HCT116 (cell line): Measurements from ENCODE around the gene SHROOM3. TPM values are rescaled to one million over a fixed set of nuclear protein-coding genes. Genes with fewer than 3 reads are reported as not detected.

Experiments
- ATAC-seq: fragments of 200-7000 bp; cut with Tn5 transposase; 2 replicates; pipeline ENCODE4 v1.9.1; 2020; ENCODE audit warnings: mild to moderate bottlenecking, moderate library complexity
- BruUV-seq: library from RNA; stranded (reverse); fragments of 400-500 nt; replicated peaks from 2 replicates; lab custom pipeline; 2021; lab: Mats Ljungman, UMichigan
- CTCF ChIA-PET: fragments of 300-600 bp; sonication (Branson Sonifier 250); formaldehyde crosslinking; loops from one replicate; lab custom pipeline; 2021; ENCODE audit warnings: antibody characterized with exemption; lab: Charles Lee
- POLR2A ChIA-PET: fragments of 300-600, 350-600 bp; sonication (Branson Sonifier 250); formaldehyde crosslinking; loops from one replicate; lab custom pipeline; 2021; ENCODE audit warnings: antibody characterized with exemption; lab: Charles Lee
- RAD21 ChIA-PET, 2 experiments: fragments of 300-600 bp; sonication (Branson Sonifier 250); formaldehyde crosslinking; loops; one replicate each; lab custom pipeline; 2023; ENCODE audit warnings: low total read pairs in 2 of 2; ENCODE audit not compliant: uncharacterized antibody in 2 of 2, unreplicated experiment in 2 of 2, low non-redundant PET in 1 of 2; lab: Charles Lee
- DNase-seq: peaks from one replicate; pipeline ENCODE4 v3.0.0-alpha.2; 2010; ENCODE audit warnings: low read depth, low spot score
- H2AFZ ChIP-seq: fragments of 200-600 bp; shearing (Covaris generic), sonication (generic); 2 replicates; pipeline ENCODE4 v1.6.1; 2017; ENCODE audit warnings: low read depth, mixed run types, mixed read lengths, antibody characterized with exemption, low read length; ENCODE audit not compliant: poor library complexity, severe bottlenecking
- H3K27ac ChIP-seq: 2 replicates; pipeline ENCODE4 v1.5.1; 2012; ENCODE audit warnings: low read depth, low read length
- H3K27me3 ChIP-seq: fragments of 200-600 bp; sonication (generic); 2 replicates; pipeline ENCODE4 v1.6.1; 2016; ENCODE audit warnings: mixed run types, low read length, mixed read lengths; ENCODE audit not compliant: insufficient read depth
- H3K36me3 ChIP-seq, 2 experiments: fragments of 200-500 bp in 1 of 2; fragments of 200-600 bp in 1 of 2; sonication (Bioruptor generic) in 1 of 2; sonication (generic) in 1 of 2; 2 replicates each; pipeline versions ENCODE4 v1.5.1 to v1.6.1; 2014 to 2016; ENCODE audit warnings: low read length in 2 of 2, inconsistent platforms in 1 of 2, mixed read lengths in 1 of 2, mixed run types in 1 of 2; ENCODE audit not compliant: insufficient read depth in 2 of 2, control insufficient read depth in 1 of 2
- H3K4me1 ChIP-seq, 2 experiments: fragments of 200-600 bp in 1 of 2; sonication (generic) in 1 of 2; 2 replicates each; pipeline versions ENCODE4 v1.5.1 to v1.6.1; 2012 to 2017; ENCODE audit warnings: low read length in 2 of 2, inconsistent platforms in 1 of 2, mild to moderate bottlenecking in 1 of 2, mixed read lengths in 1 of 2, mixed run types in 1 of 2, moderate library complexity in 1 of 2; ENCODE audit not compliant: insufficient read depth in 2 of 2, control insufficient read depth in 1 of 2
- H3K4me2 ChIP-seq: fragments of 200-600 bp; sonication (generic); 2 replicates; pipeline ENCODE4 v1.6.1; 2017; ENCODE audit warnings: mixed run types, low read length, mixed read lengths
- H3K4me3 ChIP-seq, 2 experiments: fragments of 200-600 bp in 1 of 2; sonication (generic) in 1 of 2; replicated peaks in 1 of 2; 2 replicates each; pipeline ENCODE4 v1.5.1; 2011 to 2016; ENCODE audit warnings: low read length in 2 of 2, control low read depth in 1 of 2, low read depth in 1 of 2, mild to moderate bottlenecking in 1 of 2, mixed read lengths in 1 of 2, mixed run types in 1 of 2
- H3K79me2 ChIP-seq: fragments of 200-600 bp; sonication (generic); 2 replicates; pipeline ENCODE4 v1.6.1; 2017; ENCODE audit warnings: mild to moderate bottlenecking, mixed run types, low read length, moderate library complexity, mixed read lengths; ENCODE audit not compliant: insufficient read depth
- H3K9ac ChIP-seq: fragments of 200-600 bp; sonication (generic); 2 replicates; pipeline ENCODE4 v1.6.1; 2016; ENCODE audit warnings: low read length, mixed read lengths
- H3K9me2 ChIP-seq: fragments of 200-600 bp; sonication (generic), shearing (Covaris generic); 2 replicates; pipeline ENCODE4 v1.6.1; 2017; ENCODE audit warnings: mixed run types, mild to moderate bottlenecking, moderate library complexity; ENCODE audit not compliant: insufficient read depth
- H3K9me3 ChIP-seq, 2 experiments: fragments of 200-500 bp in 1 of 2; fragments of 200-600 bp in 1 of 2; sonication (Bioruptor generic) in 1 of 2; sonication (generic) in 1 of 2; 2 replicates each; pipeline ENCODE4 v1.6.1; 2014 to 2017; ENCODE audit warnings: low read length in 2 of 2, mixed read lengths in 2 of 2, inconsistent platforms in 1 of 2, low read depth in 1 of 2, mild to moderate bottlenecking in 1 of 2, mixed run types in 1 of 2, moderate library complexity in 1 of 2; ENCODE audit not compliant: control insufficient read depth in 1 of 2, insufficient read depth in 1 of 2
- H4K20me1 ChIP-seq: fragments of 200-600 bp; sonication (generic), shearing (Covaris generic); 2 replicates; pipeline ENCODE4 v1.6.1; 2017; ENCODE audit warnings: mixed run types, mild to moderate bottlenecking, moderate library complexity; ENCODE audit not compliant: insufficient read depth
- CEBPB ChIP-seq: IDR thresholded peaks from 2 replicates; pipeline ENCODE4 v1.6.1; 2012; ENCODE audit warnings: low read depth
- EGR1 ChIP-seq: IDR thresholded peaks from 2 replicates; pipeline ENCODE4 v1.6.1; 2012; ENCODE audit warnings: low read depth
- ELF1 ChIP-seq: IDR thresholded peaks from 2 replicates; pipeline ENCODE4 v1.6.1; 2012; ENCODE audit warnings: low read depth, borderline replicate concordance
- EZH2phosphoT487 ChIP-seq: fragments of 200-600 bp; IDR thresholded peaks from 2 replicates; pipeline ENCODE4 v1.6.1; 2018; ENCODE audit warnings: antibody characterized with exemption, borderline replicate concordance
- POLR2A ChIP-seq: IDR thresholded peaks from 2 replicates; pipeline ENCODE4 v1.7.0; 2011; ENCODE audit warnings: borderline replicate concordance; ENCODE audit not compliant: insufficient read depth, insufficient read length; ENCODE audit errors: extremely low read depth
- POLR2AphosphoS5 ChIP-seq: IDR thresholded peaks from 2 replicates; pipeline ENCODE4 v1.6.1; 2011; ENCODE audit warnings: mild to moderate bottlenecking, low read depth, low read length, moderate library complexity
- SIN3A ChIP-seq: IDR thresholded peaks from 2 replicates; pipeline ENCODE4 v1.6.1; 2012; ENCODE audit warnings: low read depth
- SRF ChIP-seq: IDR thresholded peaks from 2 replicates; pipeline ENCODE4 v1.6.1; 2012; ENCODE audit warnings: low read depth
- TCF7L2 ChIP-seq: IDR thresholded peaks from 2 replicates; pipeline ENCODE4 v1.7.0; 2011; ENCODE audit warnings: borderline replicate concordance, inconsistent platforms; ENCODE audit not compliant: insufficient read depth, insufficient read length; ENCODE audit errors: extremely low read depth
- intact Hi-C: fragments of 100-400 bp; cut with micrococcal nuclease; formaldehyde crosslinking; loops from 2 replicates; pipeline ENCODE4 v1.10.0; 2022
- total RNA-seq: library from RNA; stranded (reverse); gene quantifications from one replicate; pipeline ENCODE4 v1.2.1, GENCODE V29; 2021; ENCODE audit not compliant: unreplicated experiment
- TF ChIP-seq, protein P1 (sequence below): IDR thresholded peaks from 2 replicates; pipeline ENCODE4 v1.6.1; 2012; ENCODE audit warnings: low read depth
- TF ChIP-seq, protein P2 (sequence below): IDR thresholded peaks from 2 replicates; pipeline ENCODE4 v1.6.1; 2011; ENCODE audit warnings: mild to moderate bottlenecking, low read length, moderate library complexity; ENCODE audit not compliant: insufficient replicate concordance; ENCODE audit errors: extremely low read depth

Gene SHROOM3
- total RNA-seq, 1 experiment from 2014 or later = 22.5 TPM

DNA sequence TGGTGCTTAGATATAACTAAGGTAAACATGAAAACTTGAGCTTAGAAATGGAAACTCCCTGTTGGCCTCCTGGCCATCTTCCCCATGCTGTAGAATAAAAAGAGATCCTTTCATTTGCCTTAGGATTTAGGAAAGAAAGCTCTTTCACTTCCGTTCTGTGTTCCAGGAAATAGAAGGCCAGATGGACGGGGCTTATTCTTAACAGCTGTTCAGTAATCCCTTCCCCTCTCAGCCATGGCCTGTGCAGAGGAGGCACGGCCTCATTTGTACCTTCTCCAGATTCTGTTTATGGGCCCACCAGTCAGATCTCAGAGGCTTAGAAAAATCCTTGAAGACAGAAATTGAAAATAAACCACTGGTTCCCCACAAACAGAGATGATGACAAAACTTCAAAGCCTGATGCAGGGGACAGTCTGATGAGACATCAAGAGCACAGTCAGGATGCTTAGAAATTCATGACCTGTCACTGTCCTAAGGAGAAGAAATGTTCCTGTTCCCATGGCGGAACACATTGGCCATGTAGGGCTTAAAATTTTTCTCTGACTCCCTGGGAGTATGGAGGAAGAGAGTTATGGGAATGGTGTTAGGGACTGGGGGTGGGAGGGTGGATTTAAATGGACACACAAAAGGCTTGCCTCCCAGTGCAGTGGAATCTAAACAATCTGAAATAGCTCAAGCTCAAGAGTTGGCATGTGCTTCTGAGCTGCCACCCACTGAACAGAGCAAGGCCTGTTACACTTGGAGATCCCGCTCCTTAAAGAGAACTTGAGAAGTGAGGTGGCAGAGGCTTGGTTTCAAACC, 274.1 kb downstream of the SHROOM3 start:
- H3K4me3 ChIP-seq = no peak overlapping the region
- no peak for TF ChIP-seq POLR2AphosphoS5
- TF ChIP-seq, protein P1, sequence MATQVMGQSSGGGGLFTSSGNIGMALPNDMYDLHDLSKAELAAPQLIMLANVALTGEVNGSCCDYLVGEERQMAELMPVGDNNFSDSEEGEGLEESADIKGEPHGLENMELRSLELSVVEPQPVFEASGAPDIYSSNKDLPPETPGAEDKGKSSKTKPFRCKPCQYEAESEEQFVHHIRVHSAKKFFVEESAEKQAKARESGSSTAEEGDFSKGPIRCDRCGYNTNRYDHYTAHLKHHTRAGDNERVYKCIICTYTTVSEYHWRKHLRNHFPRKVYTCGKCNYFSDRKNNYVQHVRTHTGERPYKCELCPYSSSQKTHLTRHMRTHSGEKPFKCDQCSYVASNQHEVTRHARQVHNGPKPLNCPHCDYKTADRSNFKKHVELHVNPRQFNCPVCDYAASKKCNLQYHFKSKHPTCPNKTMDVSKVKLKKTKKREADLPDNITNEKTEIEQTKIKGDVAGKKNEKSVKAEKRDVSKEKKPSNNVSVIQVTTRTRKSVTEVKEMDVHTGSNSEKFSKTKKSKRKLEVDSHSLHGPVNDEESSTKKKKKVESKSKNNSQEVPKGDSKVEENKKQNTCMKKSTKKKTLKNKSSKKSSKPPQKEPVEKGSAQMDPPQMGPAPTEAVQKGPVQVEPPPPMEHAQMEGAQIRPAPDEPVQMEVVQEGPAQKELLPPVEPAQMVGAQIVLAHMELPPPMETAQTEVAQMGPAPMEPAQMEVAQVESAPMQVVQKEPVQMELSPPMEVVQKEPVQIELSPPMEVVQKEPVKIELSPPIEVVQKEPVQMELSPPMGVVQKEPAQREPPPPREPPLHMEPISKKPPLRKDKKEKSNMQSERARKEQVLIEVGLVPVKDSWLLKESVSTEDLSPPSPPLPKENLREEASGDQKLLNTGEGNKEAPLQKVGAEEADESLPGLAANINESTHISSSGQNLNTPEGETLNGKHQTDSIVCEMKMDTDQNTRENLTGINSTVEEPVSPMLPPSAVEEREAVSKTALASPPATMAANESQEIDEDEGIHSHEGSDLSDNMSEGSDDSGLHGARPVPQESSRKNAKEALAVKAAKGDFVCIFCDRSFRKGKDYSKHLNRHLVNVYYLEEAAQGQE = no peak
- TF ChIP-seq EZH2phosphoT487 = no peak
- ATAC-seq (no peak), DNase-seq (no peak)
- H3K4me1 ChIP-seq = peaks cover 16 to 22% of the 10 kb centered on the region in 2 experiments
- no peaks in the 10 kb centered on the region for H3K9me2 ChIP-seq
- no peak overlapping the region for H3K4me2 ChIP-seq
- intact Hi-C loops = no loop called here
- ChIA-PET RAD21 (no interaction called here), CTCF (no interaction called here), POLR2A (no interaction called here)
- peaks cover 25% of the 10 kb centered on the region for H3K79me2 ChIP-seq
- no peaks in the 10 kb centered on the region for H3K27me3 ChIP-seq
- no peak overlapping the region for H3K9ac ChIP-seq
- no peak overlapping the region for H2AFZ ChIP-seq
- no TSS peak for BruUV-seq
- no peaks in the 10 kb centered on the region; a peak in 1 of 4 replicates for H3K36me3 ChIP-seq
- H4K20me1 ChIP-seq = no peaks in the 10 kb centered on the region
- no peak overlapping the region for H3K27ac ChIP-seq
- H3K9me3 ChIP-seq = no peaks in the 10 kb centered on the region

DNA sequence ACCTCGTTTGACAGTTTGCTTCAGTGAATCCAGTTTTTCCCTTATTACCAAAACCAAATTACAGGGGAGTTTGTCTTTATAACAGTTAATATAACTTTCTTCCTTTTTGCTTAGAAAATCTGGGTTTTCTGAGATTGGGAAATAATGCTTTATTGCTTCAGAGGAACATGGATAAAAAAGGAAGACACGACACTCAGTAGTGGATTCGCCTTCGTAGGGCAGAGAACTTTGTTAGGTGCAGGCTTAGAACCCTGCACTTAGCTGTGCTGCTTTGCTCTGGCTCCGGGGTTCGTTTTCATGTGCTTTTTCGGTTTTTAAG, 274.7 kb downstream of the SHROOM3 start:
- Histone ChIP-seq H3K27me3 (no peaks in the 10 kb centered on the region), H4K20me1 (no peaks in the 10 kb centered on the region), H3K27ac (no peak overlapping the region), H2AFZ (no peak overlapping the region), H3K4me1 (peaks cover 11 to 19% of the 10 kb centered on the region in 2 experiments), H3K9ac (no peak overlapping the region), H3K9me3 (no peaks in the 10 kb centered on the region), H3K9me2 (no peaks in the 10 kb centered on the region), H3K4me3 (no peak overlapping the region), H3K4me2 (no peak overlapping the region), H3K79me2 (peaks cover 25% of the 10 kb centered on the region), H3K36me3 (no peaks in the 10 kb centered on the region; a peak in 1 of 4 replicates)
- ChIA-PET CTCF (no interaction called here), RAD21 (no interaction called here), POLR2A (no interaction called here)
- BruUV-seq = no TSS peak
- DNase-seq = no peak
- intact Hi-C loops = no loop called here
- no peak for ATAC-seq
- TF ChIP-seq, protein P2, sequence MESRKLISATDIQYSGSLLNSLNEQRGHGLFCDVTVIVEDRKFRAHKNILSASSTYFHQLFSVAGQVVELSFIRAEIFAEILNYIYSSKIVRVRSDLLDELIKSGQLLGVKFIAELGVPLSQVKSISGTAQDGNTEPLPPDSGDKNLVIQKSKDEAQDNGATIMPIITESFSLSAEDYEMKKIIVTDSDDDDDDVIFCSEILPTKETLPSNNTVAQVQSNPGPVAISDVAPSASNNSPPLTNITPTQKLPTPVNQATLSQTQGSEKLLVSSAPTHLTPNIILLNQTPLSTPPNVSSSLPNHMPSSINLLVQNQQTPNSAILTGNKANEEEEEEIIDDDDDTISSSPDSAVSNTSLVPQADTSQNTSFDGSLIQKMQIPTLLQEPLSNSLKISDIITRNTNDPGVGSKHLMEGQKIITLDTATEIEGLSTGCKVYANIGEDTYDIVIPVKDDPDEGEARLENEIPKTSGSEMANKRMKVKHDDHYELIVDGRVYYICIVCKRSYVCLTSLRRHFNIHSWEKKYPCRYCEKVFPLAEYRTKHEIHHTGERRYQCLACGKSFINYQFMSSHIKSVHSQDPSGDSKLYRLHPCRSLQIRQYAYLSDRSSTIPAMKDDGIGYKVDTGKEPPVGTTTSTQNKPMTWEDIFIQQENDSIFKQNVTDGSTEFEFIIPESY = no peak
- TF ChIP-seq POLR2AphosphoS5 (no peak), CEBPB (no peak), EGR1 (no peak), TCF7L2 (no peak), EZH2phosphoT487 (no peak), SRF (no peak), SIN3A (no peak), POLR2A (no peak), ELF1 (no peak)
